Neuronal stem cell (in vitro differentiated cells): ENCODE measurements around the gene PRKACB.

Source experiments
- DNase-seq: peaks from one replicate; pipeline ENCODE4 v3.0.0-alpha.2; 2013; ENCODE audit warnings: low spot score
- H2AFZ ChIP-seq: one replicate; pipeline ENCODE4 v1.6.1; 2013; ENCODE audit warnings: mild to moderate bottlenecking, low read length, inconsistent platforms
- H2AK5ac ChIP-seq: 2 replicates; pipeline ENCODE4 v1.6.1; 2013; ENCODE audit warnings: low read depth, mild to moderate bottlenecking, inconsistent platforms, low read length, moderate library complexity, mixed read lengths
- H2BK120ac ChIP-seq: 2 replicates; pipeline ENCODE4 v1.6.1; 2013; ENCODE audit warnings: low read depth, mild to moderate bottlenecking, inconsistent platforms, low read length, moderate library complexity, mixed read lengths
- H2BK12ac ChIP-seq: one replicate; pipeline ENCODE4 v1.6.1; 2013; ENCODE audit warnings: low read length, inconsistent platforms
- H2BK15ac ChIP-seq: 2 replicates; pipeline ENCODE4 v1.6.1; 2013; ENCODE audit warnings: mild to moderate bottlenecking, low read length, inconsistent platforms, mixed read lengths
- H2BK5ac ChIP-seq: one replicate; pipeline ENCODE4 v1.6.1; 2013; ENCODE audit warnings: inconsistent platforms, mild to moderate bottlenecking, low read length, moderate library complexity
- H3K14ac ChIP-seq: one replicate; pipeline ENCODE4 v1.6.1; 2013; ENCODE audit warnings: low read length, inconsistent platforms
- H3K18ac ChIP-seq: 2 replicates; pipeline ENCODE4 v1.6.1; 2013; ENCODE audit warnings: low read length, inconsistent platforms
- H3K23ac ChIP-seq: 2 replicates; pipeline ENCODE4 v1.6.1; 2013; ENCODE audit warnings: low read depth, mild to moderate bottlenecking, mixed read lengths, low read length, inconsistent platforms; ENCODE audit not compliant: poor library complexity
- H3K27ac ChIP-seq: replicated peaks from 3 replicates; pipeline ENCODE4 v1.5.1; 2013; ENCODE audit warnings: low read length, inconsistent platforms
- H3K27me3 ChIP-seq, 3 experiments: 2 replicates each; pipeline ENCODE4 v1.6.1; 2013; ENCODE audit warnings: low read length in 3 of 3, mild to moderate bottlenecking in 2 of 3, inconsistent platforms in 1 of 3, low read depth in 1 of 3, mixed read lengths in 1 of 3, moderate library complexity in 1 of 3; ENCODE audit not compliant: control insufficient read depth in 3 of 3, insufficient read depth in 3 of 3
- H3K36me3 ChIP-seq, 2 donors: replicated peaks in 1 of 2; 2 replicates each; pipeline ENCODE4 v1.6.1; 2013; ENCODE audit warnings: low read length in 2 of 2; ENCODE audit not compliant: control insufficient read depth in 2 of 2, insufficient read depth in 2 of 2
- H3K4ac ChIP-seq: 2 replicates; pipeline ENCODE4 v1.6.1; 2013; ENCODE audit warnings: inconsistent platforms, mild to moderate bottlenecking, low read length, moderate library complexity
- H3K4me1 ChIP-seq, 2 donors: 1 replicate in 1 of 2; 2 replicates in 1 of 2; pipeline ENCODE4 v1.6.1; 2013; ENCODE audit warnings: low read length in 2 of 2, low read depth in 1 of 2; ENCODE audit not compliant: control insufficient read depth in 2 of 2, insufficient read depth in 1 of 2
- H3K4me2 ChIP-seq: one replicate; pipeline ENCODE4 v1.6.1; 2013; ENCODE audit warnings: mild to moderate bottlenecking, low read length, inconsistent platforms; ENCODE audit not compliant: insufficient read depth, poor library complexity, severe bottlenecking
- H3K4me3 ChIP-seq, 2 donors: 2 replicates each; pipeline ENCODE4 v1.5.1; 2013; ENCODE audit warnings: low read length in 2 of 2, mild to moderate bottlenecking in 2 of 2, inconsistent platforms in 1 of 2, moderate library complexity in 1 of 2
- H3K79me1 ChIP-seq: one replicate; pipeline ENCODE4 v1.6.1; 2013; ENCODE audit warnings: low read depth, mild to moderate bottlenecking, inconsistent platforms, low read length, moderate library complexity
- H3K9ac ChIP-seq: one replicate; pipeline ENCODE4 v1.6.1; 2013; ENCODE audit warnings: mild to moderate bottlenecking, low read depth, low read length, inconsistent platforms; ENCODE audit not compliant: poor library complexity
- H3K9me3 ChIP-seq, 2 donors: replicated peaks in 1 of 2; 2 replicates each; pipeline versions ENCODE3 to v1.6.1; 2013; ENCODE audit warnings: low read length in 2 of 2, mild to moderate bottlenecking in 2 of 2, inconsistent platforms in 1 of 2, low read depth in 1 of 2, mixed read lengths in 1 of 2, moderate library complexity in 1 of 2; ENCODE audit not compliant: control insufficient read depth in 2 of 2, insufficient read depth in 1 of 2
- H4K8ac ChIP-seq: one replicate; pipeline ENCODE4 v1.6.1; 2013; ENCODE audit warnings: low read depth, mild to moderate bottlenecking, inconsistent platforms, low read length, moderate library complexity
- H4K91ac ChIP-seq: one replicate; pipeline ENCODE4 v1.6.1; 2013; ENCODE audit warnings: low read length, low read depth, mild to moderate bottlenecking, inconsistent platforms; ENCODE audit not compliant: poor library complexity
- WGBS, 2 donors: extraction: QIAGEN DNeasy Blood & Tissue Kit; methylation state at CpG; one replicate each; pipeline ENCODE4 v1.1.7; 2013; ENCODE audit warnings: missing lambda C conversion rate in 2 of 2, mixed read lengths in 1 of 2; ENCODE audit not compliant: insufficient read length in 2 of 2, insufficient replicate concordance in 1 of 2; ENCODE audit errors: extremely low coverage in 2 of 2; 5-methylcytosine and 5-hydroxymethylcytosine counted together

PRKACB gene

GRCh38 chr1:84272401-84272800 is 128.3 kb downstream of the PRKACB start:
- Histone ChIP-seq H3K36me3 (no peaks in the 10 kb centered on the region), H3K23ac (no peak overlapping the region), H3K4me2 (no peak overlapping the region), H3K9ac (no peak overlapping the region), H3K4me3 (no peak overlapping the region), H2BK12ac (no peak overlapping the region), H2AK5ac (no peak overlapping the region), H3K27ac (no peak overlapping the region), H3K18ac (no peak overlapping the region), H2BK15ac (no peak overlapping the region), H2BK5ac (no peak overlapping the region), H2AFZ (no peak overlapping the region), H4K91ac (no peak overlapping the region), H3K4me1 (peaks cover 2 to 6% of the 10 kb centered on the region in 2 donors), H3K79me1 (no peaks in the 10 kb centered on the region), H2BK120ac (no peak overlapping the region), H3K4ac (no peak overlapping the region), H4K8ac (no peak overlapping the region), H3K27me3 (peaks cover 0 to 3% (median 0%) of the 10 kb centered on the region in 3 experiments), H3K9me3 (no peaks in the 10 kb centered on the region), H3K14ac (no peak overlapping the region)
- DNase-seq = no peak
- no CpG with 5 or more reads among the region's 1 CpG for WGBS, 2 donors

- Histone ChIP-seq H2AK5ac (no peak overlapping the region), H3K79me1 (no peaks in the 10 kb centered on the region), H3K4me3 (no peak overlapping the region), H3K18ac (no peak overlapping the region), H3K23ac (no peak overlapping the region), H2BK15ac (no peak overlapping the region), H3K9ac (no peak overlapping the region), H3K4me1 (no peaks in the 10 kb centered on the region), H3K4me2 (no peak overlapping the region), H4K91ac (no peak overlapping the region), H3K27me3 (peaks cover 0 to 3% (median 0%) of the 10 kb centered on the region in 3 experiments), H3K36me3 (no peaks in the 10 kb centered on the region), H4K8ac (no peak overlapping the region), H3K9me3 (no peaks in the 10 kb centered on the region), H2BK12ac (no peak overlapping the region), H3K27ac (no peak overlapping the region), H3K4ac (no peak overlapping the region), H2BK120ac (no peak overlapping the region), H3K14ac (no peak overlapping the region), H2BK5ac (no peak overlapping the region), H2AFZ (no peak overlapping the region)
- DNase-seq = no peak
- no CpG with 5 or more reads among the region's 1 CpG for WGBS, 2 donors
Observed at GRCh38 chr1:84277343-84278059, 133.4 kb downstream of the PRKACB start.

GRCh38 chr1:84278905-84279304 is 134.8 kb downstream of the PRKACB start:
- Histone ChIP-seq H3K9ac (no peak overlapping the region), H2BK120ac (no peak overlapping the region), H3K23ac (no peak overlapping the region), H3K4me2 (no peak overlapping the region), H3K27me3 (peaks cover 0 to 3% (median 0%) of the 10 kb centered on the region in 3 experiments), H3K9me3 (no peaks in the 10 kb centered on the region), H3K27ac (no peak overlapping the region), H2BK12ac (no peak overlapping the region), H4K91ac (no peak overlapping the region), H3K36me3 (no peaks in the 10 kb centered on the region), H2AFZ (no peak overlapping the region), H2BK15ac (no peak overlapping the region), H3K79me1 (no peaks in the 10 kb centered on the region), H2AK5ac (no peak overlapping the region), H3K4me3 (no peak overlapping the region), H3K18ac (no peak overlapping the region), H3K4me1 (no peaks in the 10 kb centered on the region), H2BK5ac (no peak overlapping the region), H4K8ac (no peak overlapping the region), H3K14ac (no peak overlapping the region), H3K4ac (no peak overlapping the region)
- no CpG with 5 or more reads among the region's 7 CpGs for WGBS, 2 donors
- no peak for DNase-seq

DNA sequence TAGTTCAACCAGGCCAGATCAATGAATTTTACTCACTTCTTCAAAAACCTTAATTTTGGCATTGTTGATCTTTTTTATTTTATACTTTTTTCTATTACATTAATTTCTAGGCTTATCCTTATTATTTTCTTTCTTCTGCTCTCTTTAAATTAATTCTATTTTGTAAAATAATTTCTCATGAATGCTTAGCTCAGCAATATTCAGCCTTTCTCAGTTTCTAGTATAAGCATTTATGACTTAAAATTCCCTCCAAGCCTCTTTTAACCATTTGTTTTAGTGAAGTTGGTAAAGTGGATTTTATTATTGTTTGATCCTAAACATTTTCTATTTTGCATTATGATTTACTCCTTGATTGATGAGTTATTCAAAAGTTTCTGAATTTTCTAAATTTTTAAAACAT is 136.8 kb downstream of the PRKACB start:
- Histone ChIP-seq H3K9ac (no peak overlapping the region), H3K4me3 (no peak overlapping the region), H2BK12ac (no peak overlapping the region), H2BK120ac (no peak overlapping the region), H3K4ac (no peak overlapping the region), H3K4me2 (no peak overlapping the region), H2BK5ac (no peak overlapping the region), H4K91ac (no peak overlapping the region), H3K36me3 (no peaks in the 10 kb centered on the region), H3K9me3 (no peaks in the 10 kb centered on the region), H4K8ac (no peak overlapping the region), H3K18ac (no peak overlapping the region), H3K79me1 (no peaks in the 10 kb centered on the region), H3K14ac (no peak overlapping the region), H2AK5ac (no peak overlapping the region), H3K4me1 (no peaks in the 10 kb centered on the region), H3K27ac (no peak overlapping the region), H2BK15ac (no peak overlapping the region), H2AFZ (no peak overlapping the region), H3K27me3 (peaks cover 0 to 9% (median 0%) of the 10 kb centered on the region in 3 experiments), H3K23ac (no peak overlapping the region)
- no peak for DNase-seq
